B cell (primary cell): ENCODE data around the gene CALY. TPM values are rescaled to one million over a fixed set of nuclear protein-coding genes. Genes with fewer than 3 reads are reported as not detected.

Source experiments
- ATAC-seq: fragments of 200-7000 bp; cut with Tn5 transposase; one replicate; pipeline ENCODE4 v1.10.0; 2021; ENCODE audit warnings: low read depth, mild to moderate bottlenecking, moderate number of reproducible peaks, moderate library complexity
- CTCF ChIA-PET: fragments of 350-600 bp; sonication (Branson Sonifier 250); formaldehyde crosslinking; loops from one replicate; lab custom pipeline; 2021; ENCODE audit warnings: antibody characterized with exemption, inconsistent platforms; lab: Charles Lee
- POLR2A ChIA-PET: fragments of 350-600 bp; sonication (Branson Sonifier 250); formaldehyde crosslinking; loops from one replicate; lab custom pipeline; 2021; ENCODE audit warnings: antibody characterized with exemption; lab: Charles Lee
- DNase-seq: peaks from one replicate; pipeline ENCODE4 v3.0.0; 2013
- H2AFZ ChIP-seq: 2 replicates; pipeline ENCODE4 v1.6.1; 2012; ENCODE audit warnings: mild to moderate bottlenecking, low read depth, low read length; ENCODE audit not compliant: insufficient read depth, poor library complexity, severe bottlenecking
- H3K27ac ChIP-seq, 2 donors: 1 replicate in 1 of 2; 2 replicates in 1 of 2; pipeline ENCODE4 v1.5.1; 2012 to 2013; ENCODE audit warnings: low read length in 2 of 2, mild to moderate bottlenecking in 2 of 2, moderate library complexity in 1 of 2
- H3K27me3 ChIP-seq, 4 experiments: fragments of 200-600 bp in 1 of 4; sonication (generic) in 1 of 4; replicated peaks in 1 of 4; 1 replicate in 2 of 4; 2 replicates in 2 of 4; pipeline versions ENCODE4 v1.6.1 to v1.7.0; 2013 to 2016; ENCODE audit warnings: low read length in 3 of 4, mild to moderate bottlenecking in 2 of 4, mixed read lengths in 1 of 4, moderate library complexity in 1 of 4; ENCODE audit not compliant: insufficient read depth in 4 of 4, control insufficient read depth in 3 of 4; ENCODE audit errors: control extremely low read depth in 1 of 4
- H3K36me3 ChIP-seq, 2 experiments: replicated peaks in 1 of 2; 1 replicate in 1 of 2; 2 replicates in 1 of 2; pipeline versions ENCODE4 v1.6.1 to v1.7.1; 2013; ENCODE audit warnings: low read length in 1 of 2; ENCODE audit not compliant: insufficient read depth in 2 of 2, control insufficient read depth in 1 of 2; ENCODE audit errors: control extremely low read depth in 1 of 2, extremely low read depth in 1 of 2
- H3K4me1 ChIP-seq, 2 donors: fragments of 200-600 bp in 1 of 2; sonication (generic) in 1 of 2; 1 replicate in 1 of 2; 2 replicates in 1 of 2; pipeline versions ENCODE4 v1.5.1 to v1.6.1; 2013 to 2017; ENCODE audit warnings: low read length in 2 of 2; ENCODE audit not compliant: control insufficient read depth in 2 of 2, insufficient read depth in 2 of 2
- H3K4me2 ChIP-seq: replicated peaks from 2 replicates; pipeline ENCODE3; 2012; ENCODE audit warnings: mild to moderate bottlenecking, low read depth, low read length; ENCODE audit not compliant: poor library complexity, severe bottlenecking
- H3K4me3 ChIP-seq, 5 experiments: fragments of 200-600 bp in 1 of 5; sonication (generic) in 1 of 5; 1 replicate in 3 of 5; 2 replicates in 2 of 5; pipeline versions ENCODE4 v1.5.1 to v1.7.0; 2011 to 2016; ENCODE audit warnings: low read length in 4 of 5, mild to moderate bottlenecking in 4 of 5, low read depth in 2 of 5, control low read depth in 1 of 5, moderate library complexity in 1 of 5; ENCODE audit not compliant: insufficient read depth in 1 of 5; ENCODE audit errors: control extremely low read depth in 1 of 5, extremely low read depth in 1 of 5
- H3K79me2 ChIP-seq: fragments of 200-600 bp; sonication (generic); one replicate; pipeline ENCODE4 v1.6.0; 2016; ENCODE audit warnings: low read length; ENCODE audit not compliant: control insufficient read depth, insufficient read depth
- H3K9ac ChIP-seq: fragments of 200-600 bp; sonication (generic); 2 replicates; pipeline ENCODE4 v1.6.1; 2017; ENCODE audit warnings: mild to moderate bottlenecking, low read length, moderate library complexity
- H3K9me3 ChIP-seq, 3 donors: one replicate each; pipeline versions ENCODE4 v1.6.1 to v1.7.1; 2013; ENCODE audit warnings: low read length in 2 of 3; ENCODE audit not compliant: control insufficient read depth in 2 of 3, insufficient read depth in 1 of 3; ENCODE audit errors: control extremely low read depth in 1 of 3
- H4K20me1 ChIP-seq: 2 replicates; pipeline ENCODE4 v1.6.0; 2012; ENCODE audit warnings: mild to moderate bottlenecking, low read length; ENCODE audit not compliant: insufficient read depth, control insufficient read depth, poor library complexity, severe bottlenecking
- H3K27ac Mint-ChIP-seq: one replicate; pipeline ENCODE4 v1.8.0; 2021; ENCODE audit warnings: mixed read lengths
- H3K27me3 Mint-ChIP-seq: one replicate; pipeline ENCODE4 v1.8.0; 2021; ENCODE audit warnings: mixed read lengths
- H3K4me1 Mint-ChIP-seq: one replicate; pipeline ENCODE4 v1.8.0; 2021; ENCODE audit warnings: mixed read lengths
- H3K4me3 Mint-ChIP-seq: one replicate; pipeline ENCODE4 v1.8.0; 2021; ENCODE audit warnings: mixed read lengths
- H3K9me3 Mint-ChIP-seq: one replicate; pipeline ENCODE4 v1.8.0; 2022; ENCODE audit warnings: mixed read lengths; ENCODE audit not compliant: insufficient read depth
- EZH2 ChIP-seq: IDR thresholded peaks from 2 replicates; pipeline ENCODE4 v1.6.1; 2012; ENCODE audit warnings: borderline replicate concordance, low read depth, mild to moderate bottlenecking, moderate library complexity, low read length; ENCODE audit not compliant: insufficient read depth, poor library complexity, severe bottlenecking
- WGBS: methylation state at CpG from one replicate; pipeline ENCODE4 v1.1.5; 2013; ENCODE audit warnings: missing lambda C conversion rate; ENCODE audit not compliant: insufficient coverage; 5-methylcytosine and 5-hydroxymethylcytosine counted together
- intact Hi-C: fragments of 100-400 bp; cut with micrococcal nuclease; formaldehyde crosslinking; loops from one replicate; pipeline ENCODE4 v1.10.0; 2022
- polyA plus RNA-seq: library from polyadenylated mRNA; depleted of rRNA; stranded (reverse); fragments of >200 nt; gene quantifications from 2 replicates; pipeline ENCODE4 v1.2.3, GENCODE V29; 2012
- total RNA-seq, 2 donors: library from RNA; stranded (reverse); fragments of 120-200 nt in 1 of 2; gene quantifications; 1 replicate in 1 of 2; 2 replicates in 1 of 2; pipeline versions ENCODE4 v1.2.3 to v1.2.4, GENCODE V29; 2013 to 2022
- TF ChIP-seq, protein P1 (sequence below): fragments of 200-600 bp; IDR thresholded peaks from one replicate; pipeline ENCODE4 v1.8.0; 2022; ENCODE audit warnings: antibody characterized with exemption, mild to moderate bottlenecking

CALY gene
- total and polyA plus RNA-seq, 2 donors (not counting 1 experiment from before 2014, with no cell fraction given) = 0.21 TPM; not detected in 1

DNA sequence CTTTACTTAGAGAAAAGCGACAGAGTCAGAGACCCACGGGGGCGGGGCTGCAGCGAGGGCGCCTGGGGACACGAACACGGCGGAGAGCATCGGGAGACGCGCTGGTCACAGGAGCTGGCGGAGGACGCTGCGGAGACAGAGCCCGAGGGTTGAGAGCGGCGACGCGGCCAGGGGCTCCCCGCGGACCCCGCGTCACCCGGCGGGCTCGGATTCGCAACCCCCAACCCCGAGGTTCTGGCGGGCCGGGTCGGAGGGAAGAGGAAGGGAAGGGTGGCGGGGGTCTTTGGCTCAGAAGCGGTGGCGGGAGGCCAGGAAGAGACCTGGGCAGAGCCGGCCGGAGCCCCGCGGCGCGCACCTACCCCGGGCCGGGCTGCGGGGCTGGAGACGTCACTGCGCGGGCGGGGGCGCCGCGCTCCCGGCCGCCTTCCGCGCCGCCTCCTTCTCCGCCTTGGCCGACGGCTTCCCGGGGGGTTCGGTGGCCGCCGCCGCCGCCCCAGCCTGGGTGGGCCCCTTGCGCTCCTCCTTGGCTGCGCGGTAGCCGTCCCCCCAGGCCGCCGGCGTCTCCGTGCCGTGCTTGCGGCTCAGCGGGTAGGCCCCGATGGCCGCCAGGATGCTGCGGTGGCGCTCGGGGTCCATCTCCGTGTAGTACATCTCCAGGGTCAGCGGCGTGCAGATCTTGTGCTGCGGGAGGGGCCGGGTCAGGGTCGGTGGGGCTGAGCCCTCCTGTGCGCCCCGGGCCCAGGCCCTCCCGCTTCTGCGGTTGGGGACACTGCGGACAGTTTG lies 11.1 kb downstream of the CALY start:
- peaks cover 0 to 24% (median 0%) of the 10 kb centered on the region in 3 donors for H3K9me3 ChIP-seq
- CTCF ChIA-PET = interaction anchor here (0.7 kb wide), 1 partner anchor 170 kb away, joined by 3 read pairs; no protein-coding TSS in a partner anchor
- Mint-ChIP-seq H3K27ac (no peak overlapping the region), H3K4me1 (peaks cover 14% of the 10 kb centered on the region), H3K27me3 (peaks cover 44% of the 10 kb centered on the region), H3K9me3 (no peaks in the 10 kb centered on the region), H3K4me3 (peak overlapping the region; percentile 88)
- DNase-seq (peak; percentile 48), ATAC-seq (no peak)
- peaks cover 0 to 55% (median 38%) of the 10 kb centered on the region in 4 experiments for H3K27me3 ChIP-seq
- H3K4me2 ChIP-seq = peak overlapping the region; percentile 85
- H3K9ac ChIP-seq = peak overlapping the region; percentile 57
- peak overlapping the region; percentile 71 for H2AFZ ChIP-seq
- TF ChIP-seq, protein P1, sequence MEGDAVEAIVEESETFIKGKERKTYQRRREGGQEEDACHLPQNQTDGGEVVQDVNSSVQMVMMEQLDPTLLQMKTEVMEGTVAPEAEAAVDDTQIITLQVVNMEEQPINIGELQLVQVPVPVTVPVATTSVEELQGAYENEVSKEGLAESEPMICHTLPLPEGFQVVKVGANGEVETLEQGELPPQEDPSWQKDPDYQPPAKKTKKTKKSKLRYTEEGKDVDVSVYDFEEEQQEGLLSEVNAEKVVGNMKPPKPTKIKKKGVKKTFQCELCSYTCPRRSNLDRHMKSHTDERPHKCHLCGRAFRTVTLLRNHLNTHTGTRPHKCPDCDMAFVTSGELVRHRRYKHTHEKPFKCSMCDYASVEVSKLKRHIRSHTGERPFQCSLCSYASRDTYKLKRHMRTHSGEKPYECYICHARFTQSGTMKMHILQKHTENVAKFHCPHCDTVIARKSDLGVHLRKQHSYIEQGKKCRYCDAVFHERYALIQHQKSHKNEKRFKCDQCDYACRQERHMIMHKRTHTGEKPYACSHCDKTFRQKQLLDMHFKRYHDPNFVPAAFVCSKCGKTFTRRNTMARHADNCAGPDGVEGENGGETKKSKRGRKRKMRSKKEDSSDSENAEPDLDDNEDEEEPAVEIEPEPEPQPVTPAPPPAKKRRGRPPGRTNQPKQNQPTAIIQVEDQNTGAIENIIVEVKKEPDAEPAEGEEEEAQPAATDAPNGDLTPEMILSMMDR = no peak
- peak; percentile 73 for TF ChIP-seq EZH2
- WGBS = 3% methylated on average over 91 of the region's 91 CpGs
- H3K79me2 ChIP-seq = no peaks in the 10 kb centered on the region
- no peaks in the 10 kb centered on the region for H3K36me3 ChIP-seq
- POLR2A ChIA-PET = no interaction called here
- H4K20me1 ChIP-seq = no peaks in the 10 kb centered on the region
- H3K4me1 ChIP-seq = peaks cover 26 to 42% of the 10 kb centered on the region in 2 donors
- no peak overlapping the region for H3K27ac ChIP-seq
- peak overlapping the region in 3 of 5 experiments; percentile 37 to 51 (median 45) for H3K4me3 ChIP-seq
- intact Hi-C loops = no loop called here

DNA sequence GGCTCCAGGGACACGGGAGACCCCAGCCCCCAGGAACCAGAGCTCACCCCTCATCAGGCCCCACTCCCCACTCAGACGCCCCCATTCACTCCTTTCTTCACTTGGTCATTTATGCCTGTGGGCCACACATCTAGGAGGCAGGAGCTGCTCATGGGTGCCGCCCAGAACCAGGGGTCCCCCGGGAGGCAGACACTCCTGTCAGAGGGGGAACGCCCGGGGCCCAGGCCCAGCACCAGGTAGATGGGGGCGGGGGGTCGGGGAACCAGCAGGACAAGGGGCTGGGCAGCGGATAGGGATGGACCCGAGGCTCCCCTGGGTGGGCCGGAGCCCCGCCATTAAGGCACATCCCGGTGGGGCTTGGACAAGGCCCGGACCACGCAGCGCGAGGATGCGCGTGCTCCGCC lies 11.8 kb downstream of the CALY start:
- intact Hi-C loops = no loop called here
- peak overlapping the region; percentile 57 for H3K9ac ChIP-seq
- DNase-seq = no peak
- peaks cover 0 to 52% (median 38%) of the 10 kb centered on the region in 4 experiments for H3K27me3 ChIP-seq
- ChIA-PET POLR2A (interaction anchor here (0.7 to 0.9 kb wide), 2 partner anchors 10 to 50 kb away, joined by 3 read pairs; no protein-coding TSS in a partner anchor), CTCF (interaction anchor here (0.7 to 1.6 kb wide), 3 partner anchors 9 to 171 kb away, joined by 3 to 6 read pairs (median 3); partner anchors contain the start of gene MTG1)
- peak overlapping the region; percentile 71 for H2AFZ ChIP-seq
- peak overlapping the region in 3 of 5 experiments; percentile 37 to 51 (median 45) for H3K4me3 ChIP-seq
- WGBS = 24% methylated on average over 19 of the region's 20 CpGs
- peak overlapping the region; percentile 85 for H3K4me2 ChIP-seq
- H3K27ac ChIP-seq = no peak overlapping the region
- no peaks in the 10 kb centered on the region for H3K79me2 ChIP-seq
- H4K20me1 ChIP-seq = no peaks in the 10 kb centered on the region
- Mint-ChIP-seq H3K9me3 (peaks cover 3% of the 10 kb centered on the region), H3K27me3 (peaks cover 50% of the 10 kb centered on the region), H3K27ac (no peak overlapping the region), H3K4me1 (peaks cover 12% of the 10 kb centered on the region), H3K4me3 (peak overlapping the region; percentile 88)
- peaks cover 0 to 24% (median 0%) of the 10 kb centered on the region in 3 donors for H3K9me3 ChIP-seq
- ATAC-seq = peak; percentile 16
- H3K36me3 ChIP-seq = no peaks in the 10 kb centered on the region
- H3K4me1 ChIP-seq = peaks cover 23 to 40% of the 10 kb centered on the region in 2 donors
- TF ChIP-seq, protein P1 = no peak
- no peak for TF ChIP-seq EZH2
